Activated CD4-positive, CD25-positive, alpha-beta regulatory T cell (primary cell): ENCODE data around the gene SLC2A13.
"Not testable (repeated sequence)": the region's sequence is repeated elsewhere in the genome, so short reads cannot be mapped to it uniquely, and the experiment has no call there.

ENCODE experiments used
- DNase-seq, 4 experiments: peaks; one replicate each; lab custom pipeline; 2025; lab: John Stamatoyannopoulos, UW

Gene SLC2A13

GRCh38 chr12:39807043-39807442, 298.8 kb downstream of the SLC2A13 start:
- no peak for DNase-seq

- DNase-seq: no peak
Measured at GRCh38 chr12:39805651-39806050, 300.2 kb downstream of the SLC2A13 start.

- DNase-seq: no peak
Measured at GRCh38 chr12:39804898-39805297, 301.0 kb downstream of the SLC2A13 start.

- DNase-seq: no peak
Measured at GRCh38 chr12:39804479-39804878, 301.4 kb downstream of the SLC2A13 start.

- no peak for DNase-seq
Measured at GRCh38 chr12:39803151-39803550, 302.7 kb downstream of the SLC2A13 start.

- DNase-seq: no peak
Measured at GRCh38 chr12:39798977-39799376, 306.9 kb downstream of the SLC2A13 start.

GRCh38 chr12:39798429-39798828, 307.5 kb downstream of the SLC2A13 start:
- DNase-seq: no peak

GRCh38 chr12:39795481-39795880, 310.4 kb downstream of the SLC2A13 start:
- no peak for DNase-seq

GRCh38 chr12:39792938-39793337, 312.9 kb downstream of the SLC2A13 start:
- DNase-seq: no peak

GRCh38 chr12:39788239-39788638, 317.6 kb downstream of the SLC2A13 start:
- DNase-seq: no peak

- not testable (repeated sequence) for DNase-seq
Measured at GRCh38 chr12:39785814-39786213, 320.1 kb downstream of the SLC2A13 start.

GRCh38 chr12:39782026-39782545, 323.8 kb downstream of the SLC2A13 start:
- no peak for DNase-seq

- DNase-seq: no peak
Measured at GRCh38 chr12:39780913-39781446, 324.9 kb downstream of the SLC2A13 start.

GRCh38 chr12:39780411-39780912, 325.4 kb downstream of the SLC2A13 start:
- DNase-seq: no peak

- DNase-seq: no peak
Measured at GRCh38 chr12:39779768-39780340, 326.0 kb downstream of the SLC2A13 start.

GRCh38 chr12:39777465-39777864, 328.4 kb downstream of the SLC2A13 start:
- no peak for DNase-seq

GRCh38 chr12:39773266-39773665, 332.6 kb downstream of the SLC2A13 start:
- no peak for DNase-seq

GRCh38 chr12:39772821-39773259, 333.0 kb downstream of the SLC2A13 start:
- no peak for DNase-seq

- no peak for DNase-seq
Measured at GRCh38 chr12:39771456-39771855, 334.4 kb downstream of the SLC2A13 start.

- DNase-seq: no peak
Measured at GRCh38 chr12:39764944-39765560, 340.8 kb downstream of the SLC2A13 start.

GRCh38 chr12:39763890-39764169, 342.1 kb downstream of the SLC2A13 start:
- no peak for DNase-seq

GRCh38 chr12:39763071-39763889, 342.6 kb downstream of the SLC2A13 start:
- no peak for DNase-seq

GRCh38 chr12:39755478-39755877, 350.4 kb downstream of the SLC2A13 start:
- DNase-seq: no peak
